Upper lobe of left lung (tissue), 4 donors: ENCODE data around the gene PPP6C.

ENCODE experiments used
- CTCF ChIP-seq, 6 experiments: fragments of 450-650 bp in 4 of 6; fragments of 200-600 bp in 2 of 6; sonication (generic) in 2 of 6; IDR thresholded peaks; one replicate each; pipeline ENCODE4 v1.5.1; 2016 to 2019; ENCODE audit warnings: antibody characterized with exemption in 6 of 6
- POLR2A ChIP-seq, 4 donors: fragments of 450-650 bp; IDR thresholded peaks; one replicate each; pipeline ENCODE4 v1.5.1; 2016 to 2017; ENCODE audit warnings: antibody characterized with exemption in 4 of 4, mild to moderate bottlenecking in 2 of 4
- POLR2AphosphoS5 ChIP-seq, 2 donors: sonication (generic); formaldehyde crosslinking; IDR thresholded peaks; one replicate each; pipeline ENCODE4 v1.5.1; 2017; ENCODE audit warnings: antibody characterized with exemption in 2 of 2

GRCh38 chr9:125103770-125104460 lies 85.7 kb downstream of the PPP6C start:
- TF ChIP-seq CTCF (IDR thresholded peaks at IDR 0.05) (no peak), POLR2A (IDR thresholded peaks at IDR 0.05) (no peak), POLR2AphosphoS5 (IDR thresholded peaks at IDR 0.05) (no peak)
